Smooth muscle cell (in vitro differentiated cells): ENCODE measurements around the gene CFAP68. TPM values are rescaled to one million over a fixed set of nuclear protein-coding genes. Genes with fewer than 3 reads are reported as not detected.

Experiments
- DNase-seq: peaks from one replicate; lab custom pipeline; 2025; ENCODE audit not compliant: unreplicated experiment; lab: John Stamatoyannopoulos, UW
- H2AFZ ChIP-seq: fragments of 200-600 bp; sonication (generic); 2 replicates; pipeline ENCODE4 v1.6.0; 2016; ENCODE audit warnings: antibody characterized with exemption, low read depth, mild to moderate bottlenecking
- H3F3A ChIP-seq: fragments of 200-600 bp; sonication (generic); 2 replicates; pipeline ENCODE4 v1.6.0; 2017; ENCODE audit warnings: antibody characterized with exemption, low read depth
- H3K27ac ChIP-seq: fragments of 200-600 bp; sonication (generic); 2 replicates; pipeline ENCODE4 v1.5.1; 2016; ENCODE audit warnings: low read depth, mild to moderate bottlenecking
- H3K27me3 ChIP-seq: fragments of 200-600 bp; sonication (generic); 2 replicates; pipeline ENCODE4 v1.6.1; 2016; ENCODE audit warnings: low read depth, mild to moderate bottlenecking
- H3K36me3 ChIP-seq: fragments of 200-600 bp; sonication (generic); 2 replicates; pipeline ENCODE4 v1.5.1; 2016; ENCODE audit warnings: low read depth
- H3K4me1 ChIP-seq: fragments of 200-600 bp; sonication (generic); 2 replicates; pipeline ENCODE4 v1.5.1; 2016; ENCODE audit warnings: low read depth
- H3K4me2 ChIP-seq: fragments of 200-600 bp; sonication (generic); 2 replicates; pipeline ENCODE4 v1.6.0; 2016; ENCODE audit warnings: mild to moderate bottlenecking
- H3K4me3 ChIP-seq: fragments of 200-600 bp; sonication (generic); 2 replicates; pipeline ENCODE4 v1.5.1; 2016; ENCODE audit warnings: mild to moderate bottlenecking
- H3K79me2 ChIP-seq: fragments of 200-600 bp; sonication (generic); 2 replicates; pipeline ENCODE4 v1.6.0; 2016; ENCODE audit warnings: low read depth, mild to moderate bottlenecking
- H3K9ac ChIP-seq: fragments of 200-600 bp; sonication (generic); 2 replicates; pipeline ENCODE4 v1.6.0; 2016; ENCODE audit warnings: low read depth
- H3K9me3 ChIP-seq: fragments of 200-600 bp; sonication (generic); replicated peaks from 2 replicates; pipeline ENCODE4 v1.5.1; 2016; ENCODE audit warnings: low read depth
- H4K20me1 ChIP-seq: fragments of 200-600 bp; sonication (generic); 2 replicates; pipeline ENCODE4 v1.6.0; 2016; ENCODE audit warnings: low read depth
- CTCF ChIP-seq: fragments of 200-600 bp; sonication (generic); IDR thresholded peaks from 2 replicates; pipeline ENCODE4 v1.5.1; 2017; ENCODE audit warnings: borderline replicate concordance, mild to moderate bottlenecking, antibody characterized with exemption; ENCODE audit not compliant: insufficient read depth, poor library complexity, severe bottlenecking
- WGBS: methylation state at CpG from one replicate; pipeline ENCODE4 v1.1.7; 2016; ENCODE audit warnings: low lambda C conversion rate; 5-methylcytosine and 5-hydroxymethylcytosine counted together
- polyA plus RNA-seq: library from polyadenylated mRNA; unstranded; fragments of >200 nt; fragmentation: Nextera tagmentation; extraction: Ambion mirVana; gene quantifications from 2 replicates; pipeline ENCODE4 v1.2.1, GENCODE V29; 2016
- total RNA-seq: library from RNA; depleted of rRNA; stranded (reverse); fragments of >200 nt; gene quantifications from 2 replicates; pipeline ENCODE4 v1.2.3, GENCODE V29; 2014

CFAP68 gene
- total and polyA plus RNA-seq, 2 experiments from 2014 or later: 2.7 to 17.6 TPM

DNA sequence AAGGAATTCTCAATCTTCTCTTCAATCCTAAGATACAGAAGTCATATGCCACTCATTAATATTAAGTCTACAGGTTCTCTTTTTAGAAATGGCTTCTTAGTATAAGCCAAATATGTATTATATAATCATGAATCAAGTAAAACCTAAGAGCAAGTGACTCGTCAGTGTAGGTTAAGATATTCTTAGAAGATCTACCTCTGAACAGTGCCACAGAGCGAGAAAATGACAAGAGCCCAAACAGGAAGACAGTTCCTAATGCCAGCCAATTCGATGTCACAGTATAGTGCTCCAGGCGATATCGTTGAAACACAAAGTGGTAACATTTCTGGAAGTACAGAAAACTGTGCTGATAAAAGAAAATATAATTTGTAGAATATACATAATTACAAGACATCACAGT, 41.3 kb upstream of the CFAP68 start:
- Histone ChIP-seq H3K27ac (no peak overlapping the region), H3K79me2 (no peaks in the 10 kb centered on the region), H3K4me2 (no peak overlapping the region), H3F3A (no peaks in the 10 kb centered on the region), H3K36me3 (peaks cover 6% of the 10 kb centered on the region), H3K27me3 (no peaks in the 10 kb centered on the region), H3K4me1 (peaks cover 12% of the 10 kb centered on the region), H4K20me1 (no peaks in the 10 kb centered on the region), H3K9me3 (no peaks in the 10 kb centered on the region), H2AFZ (no peak overlapping the region), H3K4me3 (no peak overlapping the region), H3K9ac (no peak overlapping the region)
- 96% methylated on average over 5 of the region's 5 CpGs for WGBS
- no peak for DNase-seq
- no peak for TF ChIP-seq CTCF

- no peaks in the 10 kb centered on the region for H3K9me3 ChIP-seq
- H3K79me2 ChIP-seq: no peaks in the 10 kb centered on the region
- no peaks in the 10 kb centered on the region for H3F3A ChIP-seq
- H3K9ac ChIP-seq: no peak overlapping the region
- H3K4me2 ChIP-seq: no peak overlapping the region
- no peak for TF ChIP-seq CTCF
- 94% methylated on average over 1 of the region's 1 CpG for WGBS
- no peak overlapping the region for H2AFZ ChIP-seq
- H3K27me3 ChIP-seq: no peaks in the 10 kb centered on the region
- H4K20me1 ChIP-seq: no peaks in the 10 kb centered on the region
- H3K27ac ChIP-seq: no peak overlapping the region
- H3K4me3 ChIP-seq: no peak overlapping the region
- DNase-seq: no peak
- H3K36me3 ChIP-seq: peaks cover 5% of the 10 kb centered on the region
- H3K4me1 ChIP-seq: peaks cover 12% of the 10 kb centered on the region
Observed at GRCh38 chr11:111840143-111840542, 39.2 kb upstream of the CFAP68 start.

DNA sequence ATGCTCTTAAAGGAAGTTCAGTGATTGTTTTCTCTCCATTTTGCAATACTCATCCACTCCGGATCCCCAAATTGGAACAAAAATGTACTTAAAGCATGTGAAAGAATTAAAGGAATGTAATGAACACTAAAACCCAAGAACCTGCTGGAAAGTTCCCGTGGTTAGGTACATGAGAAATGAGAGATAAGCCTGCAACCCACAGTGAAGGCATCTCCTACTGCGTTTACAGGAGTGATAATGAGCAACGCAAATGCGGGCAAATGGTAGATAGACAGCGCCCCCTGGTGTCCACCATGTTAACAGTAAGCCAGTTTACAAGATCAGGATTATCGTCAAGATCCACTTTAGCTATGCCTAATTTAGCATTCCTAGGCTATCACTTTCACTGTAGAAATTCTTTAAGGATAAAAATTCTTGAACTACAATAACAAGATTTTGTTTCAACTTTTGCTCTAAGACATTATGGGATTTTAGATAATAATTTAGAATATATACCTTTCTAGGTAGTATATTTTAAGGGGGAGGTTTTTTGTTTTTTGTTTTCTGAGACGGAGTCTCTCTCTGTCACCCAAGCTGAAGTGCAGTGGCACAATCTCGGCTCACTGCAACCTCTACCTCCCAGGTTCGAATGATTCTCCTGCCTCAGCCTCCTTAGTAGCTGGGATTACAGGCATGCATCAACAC, 37.8 kb upstream of the CFAP68 start:
- H3K36me3 ChIP-seq: no peaks in the 10 kb centered on the region
- no peak overlapping the region for H3K27ac ChIP-seq
- no peaks in the 10 kb centered on the region for H3K9me3 ChIP-seq
- no peak overlapping the region for H3K9ac ChIP-seq
- peaks cover 4% of the 10 kb centered on the region for H3F3A ChIP-seq
- H3K79me2 ChIP-seq: no peaks in the 10 kb centered on the region
- no peak overlapping the region for H3K4me3 ChIP-seq
- peak; percentile 38 for DNase-seq
- peak overlapping the region; percentile 61 for H3K4me2 ChIP-seq
- TF ChIP-seq CTCF: peak; percentile 84
- no peak overlapping the region for H2AFZ ChIP-seq
- H4K20me1 ChIP-seq: peaks cover 3% of the 10 kb centered on the region
- peaks cover 15% of the 10 kb centered on the region for H3K4me1 ChIP-seq
- H3K27me3 ChIP-seq: no peaks in the 10 kb centered on the region
- 29% methylated on average over 10 of the region's 10 CpGs for WGBS

DNA sequence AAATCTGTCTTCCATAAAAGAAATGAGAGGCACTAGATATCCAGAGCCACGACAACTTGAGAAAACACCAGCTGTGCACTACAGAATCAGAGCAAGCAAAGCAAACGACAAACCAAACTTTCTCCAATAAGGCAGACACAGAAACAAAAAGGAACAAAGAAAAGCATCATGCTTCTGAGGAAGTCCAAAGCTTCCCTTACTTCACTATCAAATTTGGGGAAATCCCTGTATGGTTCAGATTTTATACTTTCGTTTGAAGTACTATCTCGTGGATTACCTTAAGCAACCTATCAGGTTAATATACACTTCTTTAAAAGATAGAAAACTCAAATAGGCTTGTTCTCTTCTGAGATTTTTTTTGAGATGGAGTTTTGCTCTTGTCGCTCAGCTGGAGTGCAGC, 35.7 kb upstream of the CFAP68 start:
- 92% methylated on average over 5 of the region's 5 CpGs for WGBS
- Histone ChIP-seq H3K27ac (no peak overlapping the region), H3K79me2 (no peaks in the 10 kb centered on the region), H4K20me1 (peaks cover 5% of the 10 kb centered on the region), H2AFZ (no peak overlapping the region), H3K4me2 (no peak overlapping the region), H3K9me3 (no peaks in the 10 kb centered on the region), H3F3A (peaks cover 17% of the 10 kb centered on the region), H3K36me3 (no peaks in the 10 kb centered on the region), H3K9ac (no peak overlapping the region), H3K4me3 (no peak overlapping the region), H3K4me1 (peaks cover 25% of the 10 kb centered on the region), H3K27me3 (no peaks in the 10 kb centered on the region)
- DNase-seq: no peak
- no peak for TF ChIP-seq CTCF
